ENCODE measurements around the gene CERS2.

GRCh38 chr1:151006327-151007052 is 31.9 kb upstream of the CERS2 start, which contains the start of gene MINDY1:
- TF ChIP-seq EZH2phosphoT487 (IDR thresholded peaks at IDR 0.05; ENCODE audit: low read depth, severe bottlenecking, unreplicated experiment) = no peak
- TF ChIP-seq CTCF (IDR thresholded peaks at IDR 0.05; ENCODE audit: poor library complexity) = peak; percentile 44

Measured in hepatocyte (in vitro differentiated cells).